Measurements from ENCODE around the gene MCIDAS.

DNA sequence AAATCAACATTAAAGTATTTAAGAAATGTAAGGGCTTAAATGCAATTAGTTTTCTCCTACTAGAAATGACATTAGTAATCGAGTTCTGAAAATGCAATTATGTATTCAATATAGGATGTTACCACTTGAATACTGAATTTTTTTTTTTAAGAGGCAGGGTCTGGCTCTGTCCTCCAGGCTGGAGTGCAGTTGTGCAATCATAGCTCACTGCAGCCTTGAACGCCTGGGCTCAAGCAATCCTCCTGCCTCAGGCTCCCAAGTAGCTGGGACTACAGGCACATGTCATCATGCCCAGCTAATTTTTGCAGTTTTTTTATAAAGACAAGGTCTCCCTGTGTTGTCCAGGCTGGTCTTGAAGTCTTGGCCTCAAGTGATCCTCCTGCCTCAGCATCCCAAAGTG, 55.6 kb downstream of the MCIDAS start:
- TF ChIP-seq, protein P1, sequence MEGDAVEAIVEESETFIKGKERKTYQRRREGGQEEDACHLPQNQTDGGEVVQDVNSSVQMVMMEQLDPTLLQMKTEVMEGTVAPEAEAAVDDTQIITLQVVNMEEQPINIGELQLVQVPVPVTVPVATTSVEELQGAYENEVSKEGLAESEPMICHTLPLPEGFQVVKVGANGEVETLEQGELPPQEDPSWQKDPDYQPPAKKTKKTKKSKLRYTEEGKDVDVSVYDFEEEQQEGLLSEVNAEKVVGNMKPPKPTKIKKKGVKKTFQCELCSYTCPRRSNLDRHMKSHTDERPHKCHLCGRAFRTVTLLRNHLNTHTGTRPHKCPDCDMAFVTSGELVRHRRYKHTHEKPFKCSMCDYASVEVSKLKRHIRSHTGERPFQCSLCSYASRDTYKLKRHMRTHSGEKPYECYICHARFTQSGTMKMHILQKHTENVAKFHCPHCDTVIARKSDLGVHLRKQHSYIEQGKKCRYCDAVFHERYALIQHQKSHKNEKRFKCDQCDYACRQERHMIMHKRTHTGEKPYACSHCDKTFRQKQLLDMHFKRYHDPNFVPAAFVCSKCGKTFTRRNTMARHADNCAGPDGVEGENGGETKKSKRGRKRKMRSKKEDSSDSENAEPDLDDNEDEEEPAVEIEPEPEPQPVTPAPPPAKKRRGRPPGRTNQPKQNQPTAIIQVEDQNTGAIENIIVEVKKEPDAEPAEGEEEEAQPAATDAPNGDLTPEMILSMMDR (IDR thresholded peaks at IDR 0.05), result no peak
- no peak for TF ChIP-seq POLR2A (IDR thresholded peaks at IDR 0.05)

Measured in tibial nerve (tissue), 3 donors.